ENCODE data around the gene OR10H3. TPM values are rescaled to one million over a fixed set of nuclear protein-coding genes. Genes with fewer than 3 reads are reported as not detected.

OR10H3 gene
- polyA plus RNA-seq, 1 donor from 2014 or later: not detected

DNA sequence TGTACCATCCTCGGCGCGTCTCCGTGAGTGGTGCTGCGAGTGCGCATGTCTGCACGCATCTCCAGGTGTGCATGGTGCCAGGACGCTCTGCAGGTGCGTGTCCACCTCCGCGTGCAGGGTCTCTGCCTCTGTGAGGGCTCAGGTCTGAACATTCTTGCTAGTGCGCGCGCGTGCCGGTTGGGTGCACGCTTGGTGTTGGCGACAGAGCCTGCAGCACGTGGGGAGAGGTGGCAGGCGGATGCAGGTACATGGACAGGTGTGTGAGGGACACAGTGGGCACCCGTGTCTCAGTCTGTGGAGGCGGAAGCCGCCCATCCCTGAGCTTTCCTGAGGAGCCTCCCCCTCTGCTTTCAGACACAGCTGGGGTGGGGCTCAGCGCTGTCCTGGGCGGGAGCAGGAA, 14.8 kb upstream of the OR10H3 start:
- Histone ChIP-seq H3K79me2 (replicated peaks; ENCODE audit: insufficient read depth, low read length) (no peaks in the 10 kb centered on the region), H3K27ac (ENCODE audit: low read length) (no peak overlapping the region), H3K36me3 (ENCODE audit: insufficient read depth, low read length) (no peaks in the 10 kb centered on the region), H3K4me3 (ENCODE audit: low read length) (no peak overlapping the region), H2AFZ (ENCODE audit: low read depth, low read length) (no peak overlapping the region), H4K20me1 (ENCODE audit: insufficient read depth) (no peaks in the 10 kb centered on the region), H3K9ac (ENCODE audit: low read length) (no peak overlapping the region), H3K4me2 (ENCODE audit: low read length) (no peak overlapping the region), H3F3A (ENCODE audit: insufficient read depth, low read length, poor library complexity, severe bottlenecking) (no peaks in the 10 kb centered on the region), H3K9me3 (ENCODE audit: low read length) (peaks cover 3% of the 10 kb centered on the region), H3K9me2 (ENCODE audit: insufficient read depth, low read length) (no peaks in the 10 kb centered on the region), H3K27me3 (ENCODE audit: insufficient read depth, low read depth, low read length) (no peaks in the 10 kb centered on the region)
- TF ChIP-seq MXI1 (conservative IDR thresholded peaks at IDR 0.05; ENCODE audit: poor library complexity, severe bottlenecking) (no peak), EP300 (conservative IDR thresholded peaks at IDR 0.05; ENCODE audit: poor library complexity, severe bottlenecking) (no peak), EZH2 (IDR thresholded peaks at IDR 0.05; ENCODE audit: borderline replicate concordance, insufficient read depth, low read length, poor library complexity, severe bottlenecking) (no peak), SMC3 (conservative IDR thresholded peaks at IDR 0.05; ENCODE audit: poor library complexity) (no peak)
- TF ChIP-seq, protein P1, sequence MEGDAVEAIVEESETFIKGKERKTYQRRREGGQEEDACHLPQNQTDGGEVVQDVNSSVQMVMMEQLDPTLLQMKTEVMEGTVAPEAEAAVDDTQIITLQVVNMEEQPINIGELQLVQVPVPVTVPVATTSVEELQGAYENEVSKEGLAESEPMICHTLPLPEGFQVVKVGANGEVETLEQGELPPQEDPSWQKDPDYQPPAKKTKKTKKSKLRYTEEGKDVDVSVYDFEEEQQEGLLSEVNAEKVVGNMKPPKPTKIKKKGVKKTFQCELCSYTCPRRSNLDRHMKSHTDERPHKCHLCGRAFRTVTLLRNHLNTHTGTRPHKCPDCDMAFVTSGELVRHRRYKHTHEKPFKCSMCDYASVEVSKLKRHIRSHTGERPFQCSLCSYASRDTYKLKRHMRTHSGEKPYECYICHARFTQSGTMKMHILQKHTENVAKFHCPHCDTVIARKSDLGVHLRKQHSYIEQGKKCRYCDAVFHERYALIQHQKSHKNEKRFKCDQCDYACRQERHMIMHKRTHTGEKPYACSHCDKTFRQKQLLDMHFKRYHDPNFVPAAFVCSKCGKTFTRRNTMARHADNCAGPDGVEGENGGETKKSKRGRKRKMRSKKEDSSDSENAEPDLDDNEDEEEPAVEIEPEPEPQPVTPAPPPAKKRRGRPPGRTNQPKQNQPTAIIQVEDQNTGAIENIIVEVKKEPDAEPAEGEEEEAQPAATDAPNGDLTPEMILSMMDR (IDR thresholded peaks at IDR 0.05; ENCODE audit: poor library complexity, severe bottlenecking): no peak

DNA sequence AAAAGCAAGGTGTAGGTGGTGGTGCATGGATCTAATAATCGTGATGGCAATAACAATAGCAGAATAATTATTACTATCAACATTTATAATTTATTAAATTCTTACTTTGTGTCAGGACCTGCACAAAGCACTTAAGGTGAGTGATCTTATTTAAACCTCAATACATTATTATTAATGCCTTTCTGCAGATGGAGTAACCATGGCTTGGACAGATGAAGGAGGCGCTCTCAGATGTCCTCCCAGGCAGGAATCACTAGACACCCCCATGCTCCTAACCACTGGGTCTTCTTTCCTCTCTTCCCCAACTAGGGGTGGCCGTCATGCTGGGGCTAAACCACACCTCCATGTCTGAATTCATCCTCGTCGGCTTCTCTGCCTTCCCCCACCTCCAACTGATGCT, 10.1 kb upstream of the OR10H3 start, which contains the start of gene OR10H2:
OR10H2 (plus strand) TSS at position 301 of the 400 bp plus-strand sequence; CDS start at position 321, 20 bp downstream.
- Histone ChIP-seq H3K4me3 (ENCODE audit: low read length) (no peak within 1 kb of the TSS), H3K27ac (ENCODE audit: low read length) (no peak within 1 kb of the TSS), H3K9ac (ENCODE audit: low read length) (no peak within 1 kb of the TSS), H3K9me2 (ENCODE audit: insufficient read depth, low read length) (no peaks in the 10 kb centered on the region), H3F3A (ENCODE audit: insufficient read depth, low read length, poor library complexity, severe bottlenecking) (no peaks in the 10 kb centered on the region), H3K36me3 (ENCODE audit: insufficient read depth, low read length) (no peaks in the 10 kb centered on the region), H4K20me1 (ENCODE audit: insufficient read depth) (no peaks in the 10 kb centered on the region), H3K9me3 (ENCODE audit: low read length) (peaks cover 3% of the 10 kb centered on the region), H2AFZ (ENCODE audit: low read depth, low read length) (no peak within 1 kb of the TSS), H3K79me2 (replicated peaks; ENCODE audit: insufficient read depth, low read length) (no peaks in the 10 kb centered on the region), H3K4me2 (ENCODE audit: low read length) (no peak within 1 kb of the TSS), H3K27me3 (ENCODE audit: insufficient read depth, low read depth, low read length) (no peaks in the 10 kb centered on the region)
- TF ChIP-seq, protein P1 (IDR thresholded peaks at IDR 0.05; ENCODE audit: poor library complexity, severe bottlenecking): no peak
- TF ChIP-seq, protein P2, sequence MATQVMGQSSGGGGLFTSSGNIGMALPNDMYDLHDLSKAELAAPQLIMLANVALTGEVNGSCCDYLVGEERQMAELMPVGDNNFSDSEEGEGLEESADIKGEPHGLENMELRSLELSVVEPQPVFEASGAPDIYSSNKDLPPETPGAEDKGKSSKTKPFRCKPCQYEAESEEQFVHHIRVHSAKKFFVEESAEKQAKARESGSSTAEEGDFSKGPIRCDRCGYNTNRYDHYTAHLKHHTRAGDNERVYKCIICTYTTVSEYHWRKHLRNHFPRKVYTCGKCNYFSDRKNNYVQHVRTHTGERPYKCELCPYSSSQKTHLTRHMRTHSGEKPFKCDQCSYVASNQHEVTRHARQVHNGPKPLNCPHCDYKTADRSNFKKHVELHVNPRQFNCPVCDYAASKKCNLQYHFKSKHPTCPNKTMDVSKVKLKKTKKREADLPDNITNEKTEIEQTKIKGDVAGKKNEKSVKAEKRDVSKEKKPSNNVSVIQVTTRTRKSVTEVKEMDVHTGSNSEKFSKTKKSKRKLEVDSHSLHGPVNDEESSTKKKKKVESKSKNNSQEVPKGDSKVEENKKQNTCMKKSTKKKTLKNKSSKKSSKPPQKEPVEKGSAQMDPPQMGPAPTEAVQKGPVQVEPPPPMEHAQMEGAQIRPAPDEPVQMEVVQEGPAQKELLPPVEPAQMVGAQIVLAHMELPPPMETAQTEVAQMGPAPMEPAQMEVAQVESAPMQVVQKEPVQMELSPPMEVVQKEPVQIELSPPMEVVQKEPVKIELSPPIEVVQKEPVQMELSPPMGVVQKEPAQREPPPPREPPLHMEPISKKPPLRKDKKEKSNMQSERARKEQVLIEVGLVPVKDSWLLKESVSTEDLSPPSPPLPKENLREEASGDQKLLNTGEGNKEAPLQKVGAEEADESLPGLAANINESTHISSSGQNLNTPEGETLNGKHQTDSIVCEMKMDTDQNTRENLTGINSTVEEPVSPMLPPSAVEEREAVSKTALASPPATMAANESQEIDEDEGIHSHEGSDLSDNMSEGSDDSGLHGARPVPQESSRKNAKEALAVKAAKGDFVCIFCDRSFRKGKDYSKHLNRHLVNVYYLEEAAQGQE (IDR thresholded peaks at IDR 0.05; ENCODE audit: borderline replicate concordance): no peak

All from neural cell (in vitro differentiated cells).